HepG2 (cell line): Measurements from ENCODE around the gene SNN. TPM values are rescaled to one million over a fixed set of nuclear protein-coding genes. Genes with fewer than 3 reads are reported as not detected.
A peak's percentile ranks its signal among the peaks of the same experiment; 100 is the strongest.

Experiments
- HNRNPLL ChIP-seq: fragments of 200-400 bp; formaldehyde crosslinking; IDR thresholded peaks from 2 replicates; pipeline ENCODE4 v1.6.1; 2017; ENCODE audit warnings: mild to moderate bottlenecking, low read depth, low read length; ENCODE audit not compliant: poor library complexity, severe bottlenecking
- NR3C1 ChIP-seq: sonication (generic); formaldehyde crosslinking; IDR thresholded peaks from 2 replicates; pipeline ENCODE4 v1.4.0; 2020; ENCODE audit warnings: missing genetic modification reagents
- RAD51 ChIP-seq: fragments of 450-650 bp; IDR thresholded peaks from 2 replicates; pipeline ENCODE4 v1.6.1; 2016; ENCODE audit warnings: borderline replicate concordance
- RFX1 ChIP-seq: fragments of 450-650 bp; IDR thresholded peaks from 2 replicates; pipeline ENCODE4 v1.6.1; 2017
- RXRB ChIP-seq: IDR thresholded peaks from 2 replicates; pipeline ENCODE4 v1.6.1; 2016; ENCODE audit warnings: borderline replicate concordance, missing genetic modification reagents, missing compliant biosample characterization
- SRF ChIP-seq: IDR thresholded peaks from 2 replicates; pipeline ENCODE4 v1.6.1; 2011; ENCODE audit warnings: mild to moderate bottlenecking, low read depth, low read length, moderate library complexity
- ZBTB1 ChIP-seq: sonication (generic); formaldehyde crosslinking; IDR thresholded peaks from 2 replicates; pipeline ENCODE4 v1.4.0; 2020; ENCODE audit warnings: missing genetic modification reagents, borderline replicate concordance
- ZNF713 ChIP-seq: sonication (generic); formaldehyde crosslinking; IDR thresholded peaks from 2 replicates; pipeline ENCODE4 v1.4.0; 2020; ENCODE audit warnings: mild to moderate bottlenecking, missing genetic modification reagents
- polyA plus RNA-seq, 8 experiments: library from polyadenylated mRNA; depleted of rRNA in 3 of 8; stranded (reverse) in 7 of 8; unstranded in 1 of 8; fragments of >200 nt; fragmentation: Illumina TruSeq in 4 of 8; extraction: Trizol in 4 of 8; gene quantifications; 2 replicates each; pipeline versions ENCODE4 v1.2.1 to v1.2.3, GENCODE V29; 2011 to 2016; ENCODE audit warnings: low read depth in 4 of 8, missing spikeins in 1 of 8, mixed read lengths in 1 of 8; ENCODE audit not compliant: insufficient read depth in 1 of 8
- total RNA-seq, 5 experiments: library from RNA; depleted of rRNA; stranded (reverse); fragments of >200 nt; fragmentation: Illumina TruSeq; extraction: Trizol; gene quantifications; 2 replicates each; pipeline ENCODE4 v1.2.3, GENCODE V29; 2016; ENCODE audit warnings: low read depth in 1 of 5
- TF ChIP-seq, protein P1 (sequence below), 2 experiments: fragments of 450-650 bp in 1 of 2; sonication (generic) in 1 of 2; formaldehyde crosslinking in 1 of 2; IDR thresholded peaks; 2 replicates each; pipeline versions ENCODE4 v1.6.1 to v1.8.0; 2016 to 2022; ENCODE audit warnings: antibody characterized with exemption in 1 of 2, mild to moderate bottlenecking in 1 of 2, missing genetic modification reagents in 1 of 2
- TF ChIP-seq, protein P2 (sequence below): sonication (generic); IDR thresholded peaks from 2 replicates; pipeline ENCODE4 v1.6.1; 2016; ENCODE audit warnings: low read depth, borderline replicate concordance
- TF ChIP-seq, protein P3 (sequence below): IDR thresholded peaks from 2 replicates; pipeline ENCODE4 v1.6.1; 2016; ENCODE audit warnings: low read depth, control low read depth
- TF ChIP-seq, protein P4 (sequence below): sonication (generic); formaldehyde crosslinking; IDR thresholded peaks from 2 replicates; pipeline ENCODE4 v1.8.0; 2022; ENCODE audit warnings: missing genetic modification reagents, mild to moderate bottlenecking, moderate library complexity, borderline replicate concordance

Gene SNN
- total and polyA plus RNA-seq, 2 of the 13 experiments (the other 11 are each of a cell fraction or from before 2014, with no cell fraction given): 5.2 to 8.4 TPM

DNA sequence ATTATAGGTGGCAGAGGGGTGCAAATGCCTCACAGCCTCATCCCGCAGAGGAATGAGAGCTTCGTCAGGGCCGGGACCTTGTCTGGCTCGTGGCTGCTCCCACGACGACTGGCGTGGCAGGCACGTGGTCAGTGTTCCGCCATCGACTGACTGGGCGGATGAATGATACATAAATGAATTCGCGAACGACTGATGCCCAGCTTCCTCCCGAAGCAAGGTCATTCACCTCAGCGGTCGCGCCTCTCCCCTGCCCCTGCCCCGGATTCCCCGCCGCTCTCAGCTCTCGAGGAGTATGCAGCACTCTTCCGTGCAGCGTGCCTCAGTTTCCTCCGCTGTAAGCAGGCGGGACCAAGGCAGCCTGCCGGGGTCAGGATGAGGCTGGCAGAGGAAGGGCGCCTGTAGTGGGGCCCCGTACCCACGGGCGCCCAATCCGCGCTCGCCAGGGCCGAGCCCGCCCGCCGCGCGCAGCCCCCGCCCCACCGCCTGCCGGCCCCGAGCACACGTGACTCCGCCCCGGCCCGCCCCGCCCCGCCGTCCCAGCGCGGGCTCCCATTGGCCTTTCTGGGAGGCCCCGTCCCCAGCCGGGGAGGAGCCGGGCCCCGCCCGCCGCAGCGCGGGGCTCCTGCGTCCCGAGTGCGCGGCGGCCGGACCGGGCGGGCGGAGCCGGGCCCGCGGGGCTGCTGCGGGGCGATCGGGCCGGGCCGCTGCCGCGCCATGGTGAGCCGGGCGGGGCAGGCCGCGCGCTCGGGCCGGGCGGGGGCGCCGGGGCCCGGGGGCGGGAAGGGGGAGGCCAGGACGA, at the start of gene SNN (continued):
- TF ChIP-seq, protein P1, sequence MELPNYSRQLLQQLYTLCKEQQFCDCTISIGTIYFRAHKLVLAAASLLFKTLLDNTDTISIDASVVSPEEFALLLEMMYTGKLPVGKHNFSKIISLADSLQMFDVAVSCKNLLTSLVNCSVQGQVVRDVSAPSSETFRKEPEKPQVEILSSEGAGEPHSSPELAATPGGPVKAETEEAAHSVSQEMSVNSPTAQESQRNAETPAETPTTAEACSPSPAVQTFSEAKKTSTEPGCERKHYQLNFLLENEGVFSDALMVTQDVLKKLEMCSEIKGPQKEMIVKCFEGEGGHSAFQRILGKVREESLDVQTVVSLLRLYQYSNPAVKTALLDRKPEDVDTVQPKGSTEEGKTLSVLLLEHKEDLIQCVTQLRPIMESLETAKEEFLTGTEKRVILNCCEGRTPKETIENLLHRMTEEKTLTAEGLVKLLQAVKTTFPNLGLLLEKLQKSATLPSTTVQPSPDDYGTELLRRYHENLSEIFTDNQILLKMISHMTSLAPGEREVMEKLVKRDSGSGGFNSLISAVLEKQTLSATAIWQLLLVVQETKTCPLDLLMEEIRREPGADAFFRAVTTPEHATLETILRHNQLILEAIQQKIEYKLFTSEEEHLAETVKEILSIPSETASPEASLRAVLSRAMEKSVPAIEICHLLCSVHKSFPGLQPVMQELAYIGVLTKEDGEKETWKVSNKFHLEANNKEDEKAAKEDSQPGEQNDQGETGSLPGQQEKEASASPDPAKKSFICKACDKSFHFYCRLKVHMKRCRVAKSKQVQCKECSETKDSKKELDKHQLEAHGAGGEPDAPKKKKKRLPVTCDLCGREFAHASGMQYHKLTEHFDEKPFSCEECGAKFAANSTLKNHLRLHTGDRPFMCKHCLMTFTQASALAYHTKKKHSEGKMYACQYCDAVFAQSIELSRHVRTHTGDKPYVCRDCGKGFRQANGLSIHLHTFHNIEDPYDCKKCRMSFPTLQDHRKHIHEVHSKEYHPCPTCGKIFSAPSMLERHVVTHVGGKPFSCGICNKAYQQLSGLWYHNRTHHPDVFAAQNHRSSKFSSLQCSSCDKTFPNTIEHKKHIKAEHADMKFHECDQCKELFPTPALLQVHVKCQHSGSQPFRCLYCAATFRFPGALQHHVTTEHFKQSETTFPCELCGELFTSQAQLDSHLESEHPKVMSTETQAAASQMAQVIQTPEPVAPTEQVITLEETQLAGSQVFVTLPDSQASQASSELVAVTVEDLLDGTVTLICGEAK (IDR thresholded peaks at IDR 0.05): no peak
- TF ChIP-seq, protein P1 (CRISPR knock-in tag; IDR thresholded peaks at IDR 0.05): peak; percentile 41; the same call in 1 of the 2 replicates
- TF ChIP-seq, protein P2, sequence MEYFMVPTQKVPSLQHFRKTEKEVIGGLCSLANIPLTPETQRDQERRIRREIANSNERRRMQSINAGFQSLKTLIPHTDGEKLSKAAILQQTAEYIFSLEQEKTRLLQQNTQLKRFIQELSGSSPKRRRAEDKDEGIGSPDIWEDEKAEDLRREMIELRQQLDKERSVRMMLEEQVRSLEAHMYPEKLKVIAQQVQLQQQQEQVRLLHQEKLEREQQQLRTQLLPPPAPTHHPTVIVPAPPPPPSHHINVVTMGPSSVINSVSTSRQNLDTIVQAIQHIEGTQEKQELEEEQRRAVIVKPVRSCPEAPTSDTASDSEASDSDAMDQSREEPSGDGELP: no peak
- no peak for TF ChIP-seq RAD51
- TF ChIP-seq SRF: no peak
- TF ChIP-seq, protein P3, sequence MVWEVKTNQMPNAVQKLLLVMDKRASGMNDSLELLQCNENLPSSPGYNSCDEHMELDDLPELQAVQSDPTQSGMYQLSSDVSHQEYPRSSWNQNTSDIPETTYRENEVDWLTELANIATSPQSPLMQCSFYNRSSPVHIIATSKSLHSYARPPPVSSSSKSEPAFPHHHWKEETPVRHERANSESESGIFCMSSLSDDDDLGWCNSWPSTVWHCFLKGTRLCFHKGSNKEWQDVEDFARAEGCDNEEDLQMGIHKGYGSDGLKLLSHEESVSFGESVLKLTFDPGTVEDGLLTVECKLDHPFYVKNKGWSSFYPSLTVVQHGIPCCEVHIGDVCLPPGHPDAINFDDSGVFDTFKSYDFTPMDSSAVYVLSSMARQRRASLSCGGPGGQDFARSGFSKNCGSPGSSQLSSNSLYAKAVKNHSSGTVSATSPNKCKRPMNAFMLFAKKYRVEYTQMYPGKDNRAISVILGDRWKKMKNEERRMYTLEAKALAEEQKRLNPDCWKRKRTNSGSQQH: no peak
- TF ChIP-seq ZBTB1 (CRISPR knock-in tag): no peak
- TF ChIP-seq, protein P4, sequence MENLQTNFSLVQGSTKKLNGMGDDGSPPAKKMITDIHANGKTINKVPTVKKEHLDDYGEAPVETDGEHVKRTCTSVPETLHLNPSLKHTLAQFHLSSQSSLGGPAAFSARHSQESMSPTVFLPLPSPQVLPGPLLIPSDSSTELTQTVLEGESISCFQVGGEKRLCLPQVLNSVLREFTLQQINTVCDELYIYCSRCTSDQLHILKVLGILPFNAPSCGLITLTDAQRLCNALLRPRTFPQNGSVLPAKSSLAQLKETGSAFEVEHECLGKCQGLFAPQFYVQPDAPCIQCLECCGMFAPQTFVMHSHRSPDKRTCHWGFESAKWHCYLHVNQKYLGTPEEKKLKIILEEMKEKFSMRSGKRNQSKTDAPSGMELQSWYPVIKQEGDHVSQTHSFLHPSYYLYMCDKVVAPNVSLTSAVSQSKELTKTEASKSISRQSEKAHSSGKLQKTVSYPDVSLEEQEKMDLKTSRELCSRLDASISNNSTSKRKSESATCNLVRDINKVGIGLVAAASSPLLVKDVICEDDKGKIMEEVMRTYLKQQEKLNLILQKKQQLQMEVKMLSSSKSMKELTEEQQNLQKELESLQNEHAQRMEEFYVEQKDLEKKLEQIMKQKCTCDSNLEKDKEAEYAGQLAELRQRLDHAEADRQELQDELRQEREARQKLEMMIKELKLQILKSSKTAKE: no peak
- TF ChIP-seq RFX1: no peak
- peak; percentile 17 for TF ChIP-seq HNRNPLL
- no peak for TF ChIP-seq ZNF713 (CRISPR knock-in tag)
- 0 out of 2 replicates have a peak, but pooled peaks have one; percentile 6 for TF ChIP-seq RXRB
- no peak for TF ChIP-seq NR3C1 (CRISPR knock-in tag)
